ENCODE results near the gene DLG5. TPM values are rescaled to one million over a fixed set of nuclear protein-coding genes. Genes with fewer than 3 reads are reported as not detected.

Gene DLG5
- total RNA-seq, 1 donor from 2014 or later: 64.5 TPM

- Mint-ChIP-seq H3K27me3 (ENCODE audit: unreplicated experiment) (peaks cover 5% of the 10 kb centered on the region), H3K27ac (ENCODE audit: unreplicated experiment) (no peak overlapping the region), H3K36me3 (ENCODE audit: low read depth, unreplicated experiment) (peaks cover 35% of the 10 kb centered on the region), H3K4me1 (ENCODE audit: unreplicated experiment) (no peaks in the 10 kb centered on the region), H3K9me3 (ENCODE audit: unreplicated experiment) (no peaks in the 10 kb centered on the region), H3K4me3 (ENCODE audit: unreplicated experiment) (no peak overlapping the region)
- no peak for DNase-seq (ENCODE audit: low spot score)
- TF ChIP-seq, protein P1, sequence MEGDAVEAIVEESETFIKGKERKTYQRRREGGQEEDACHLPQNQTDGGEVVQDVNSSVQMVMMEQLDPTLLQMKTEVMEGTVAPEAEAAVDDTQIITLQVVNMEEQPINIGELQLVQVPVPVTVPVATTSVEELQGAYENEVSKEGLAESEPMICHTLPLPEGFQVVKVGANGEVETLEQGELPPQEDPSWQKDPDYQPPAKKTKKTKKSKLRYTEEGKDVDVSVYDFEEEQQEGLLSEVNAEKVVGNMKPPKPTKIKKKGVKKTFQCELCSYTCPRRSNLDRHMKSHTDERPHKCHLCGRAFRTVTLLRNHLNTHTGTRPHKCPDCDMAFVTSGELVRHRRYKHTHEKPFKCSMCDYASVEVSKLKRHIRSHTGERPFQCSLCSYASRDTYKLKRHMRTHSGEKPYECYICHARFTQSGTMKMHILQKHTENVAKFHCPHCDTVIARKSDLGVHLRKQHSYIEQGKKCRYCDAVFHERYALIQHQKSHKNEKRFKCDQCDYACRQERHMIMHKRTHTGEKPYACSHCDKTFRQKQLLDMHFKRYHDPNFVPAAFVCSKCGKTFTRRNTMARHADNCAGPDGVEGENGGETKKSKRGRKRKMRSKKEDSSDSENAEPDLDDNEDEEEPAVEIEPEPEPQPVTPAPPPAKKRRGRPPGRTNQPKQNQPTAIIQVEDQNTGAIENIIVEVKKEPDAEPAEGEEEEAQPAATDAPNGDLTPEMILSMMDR (IDR thresholded peaks at IDR 0.05; ENCODE audit: unreplicated experiment): no peak
These were observed 99.2 kb downstream of the DLG5 start for GRCh38 chr10:77827366-77827765.

GRCh38 chr10:77825965-77826364 is 100.6 kb downstream of the DLG5 start:
- Mint-ChIP-seq H3K27ac (ENCODE audit: unreplicated experiment) (no peak overlapping the region), H3K36me3 (ENCODE audit: low read depth, unreplicated experiment) (peaks cover 32% of the 10 kb centered on the region), H3K27me3 (ENCODE audit: unreplicated experiment) (peaks cover 5% of the 10 kb centered on the region), H3K4me3 (ENCODE audit: unreplicated experiment) (no peak overlapping the region), H3K4me1 (ENCODE audit: unreplicated experiment) (no peaks in the 10 kb centered on the region), H3K9me3 (ENCODE audit: unreplicated experiment) (no peaks in the 10 kb centered on the region)
- TF ChIP-seq, protein P1 (IDR thresholded peaks at IDR 0.05; ENCODE audit: unreplicated experiment): no peak
- no peak for DNase-seq (ENCODE audit: low spot score)

GRCh38 chr10:77824908-77825307 is 101.6 kb downstream of the DLG5 start:
- no peak for DNase-seq (ENCODE audit: low spot score)
- H3K27ac Mint-ChIP-seq (ENCODE audit: unreplicated experiment): no peak overlapping the region
- TF ChIP-seq, protein P1 (IDR thresholded peaks at IDR 0.05; ENCODE audit: unreplicated experiment): no peak
- peaks cover 1% of the 10 kb centered on the region for H3K27me3 Mint-ChIP-seq (ENCODE audit: unreplicated experiment)
- no peaks in the 10 kb centered on the region for H3K4me1 Mint-ChIP-seq (ENCODE audit: unreplicated experiment)
- no peak overlapping the region for H3K4me3 Mint-ChIP-seq (ENCODE audit: unreplicated experiment)
- peaks cover 28% of the 10 kb centered on the region for H3K36me3 Mint-ChIP-seq (ENCODE audit: low read depth, unreplicated experiment)
- no peaks in the 10 kb centered on the region for H3K9me3 Mint-ChIP-seq (ENCODE audit: unreplicated experiment)

GRCh38 chr10:77823811-77824542 is 102.6 kb downstream of the DLG5 start:
- Mint-ChIP-seq H3K36me3 (ENCODE audit: low read depth, unreplicated experiment) (peaks cover 19% of the 10 kb centered on the region), H3K4me3 (ENCODE audit: unreplicated experiment) (no peak overlapping the region), H3K9me3 (ENCODE audit: unreplicated experiment) (no peaks in the 10 kb centered on the region), H3K4me1 (ENCODE audit: unreplicated experiment) (no peaks in the 10 kb centered on the region), H3K27me3 (ENCODE audit: unreplicated experiment) (no peaks in the 10 kb centered on the region), H3K27ac (ENCODE audit: unreplicated experiment) (no peak overlapping the region)
- DNase-seq (ENCODE audit: low spot score): no peak
- TF ChIP-seq, protein P1 (IDR thresholded peaks at IDR 0.05; ENCODE audit: unreplicated experiment): no peak

GRCh38 chr10:77821551-77821950 is 105.0 kb downstream of the DLG5 start:
- Mint-ChIP-seq H3K4me3 (ENCODE audit: unreplicated experiment) (no peak overlapping the region), H3K9me3 (ENCODE audit: unreplicated experiment) (no peaks in the 10 kb centered on the region), H3K36me3 (ENCODE audit: low read depth, unreplicated experiment) (peaks cover 32% of the 10 kb centered on the region), H3K27me3 (ENCODE audit: unreplicated experiment) (no peaks in the 10 kb centered on the region), H3K27ac (ENCODE audit: unreplicated experiment) (no peak overlapping the region), H3K4me1 (ENCODE audit: unreplicated experiment) (no peaks in the 10 kb centered on the region)
- TF ChIP-seq, protein P1 (IDR thresholded peaks at IDR 0.05; ENCODE audit: unreplicated experiment): no peak
- DNase-seq (ENCODE audit: low spot score): no peak

Data from endothelial cell (in vitro differentiated cells).